ENCODE results near the gene SASH3.

SASH3 gene

GRCh38 chrX:129818123-129818522 is 38.4 kb downstream of the SASH3 start (continued):
- no peak for TF ChIP-seq TSHZ2 (CRISPR knock-in tag; IDR thresholded peaks at IDR 0.05)
- no peak for TF ChIP-seq POU6F1 (CRISPR knock-in tag; IDR thresholded peaks at IDR 0.05; ENCODE audit: borderline replicate concordance, low read depth)

GRCh38 chrX:129823115-129823514 is 43.4 kb downstream of the SASH3 start:
- TF ChIP-seq ESRRG (CRISPR knock-in tag; IDR thresholded peaks at IDR 0.05) (no peak), ZC3H10 (CRISPR knock-in tag; IDR thresholded peaks at IDR 0.05) (no peak), ZNF565 (CRISPR knock-in tag; conservative IDR thresholded peaks at IDR 0.05; ENCODE audit: low read depth) (no peak), CSRNP3 (CRISPR knock-in tag; IDR thresholded peaks at IDR 0.05) (no peak), TCF4 (CRISPR knock-in tag; IDR thresholded peaks at IDR 0.05; ENCODE audit: borderline replicate concordance) (no peak), ZNF70 (CRISPR knock-in tag; IDR thresholded peaks at IDR 0.05) (no peak), BACH2 (CRISPR knock-in tag; IDR thresholded peaks at IDR 0.05; ENCODE audit: borderline replicate concordance) (no peak), OSR1 (CRISPR knock-in tag; IDR thresholded peaks at IDR 0.05) (no peak), POU6F1 (CRISPR knock-in tag; IDR thresholded peaks at IDR 0.05; ENCODE audit: borderline replicate concordance, low read depth) (no peak), SNAI2 (CRISPR knock-in tag; IDR thresholded peaks at IDR 0.05) (no peak), ZFP30 (CRISPR knock-in tag; IDR thresholded peaks at IDR 0.05) (no peak)
- peak; percentile 85 for ATAC-seq

GRCh38 chrX:129823522-129823921 is 43.8 kb downstream of the SASH3 start:
- TF ChIP-seq TSHZ2 (CRISPR knock-in tag; IDR thresholded peaks at IDR 0.05) (no peak), ZNF8 (CRISPR knock-in tag; IDR thresholded peaks at IDR 0.05) (no peak), ZNF565 (CRISPR knock-in tag; conservative IDR thresholded peaks at IDR 0.05; ENCODE audit: low read depth) (no peak), RARB (CRISPR knock-in tag; IDR thresholded peaks at IDR 0.05) (no peak), ARNTL (CRISPR knock-in tag; IDR thresholded peaks at IDR 0.05; ENCODE audit: borderline replicate concordance, low read depth) (no peak), OSR1 (CRISPR knock-in tag; IDR thresholded peaks at IDR 0.05) (no peak), SNAI2 (CRISPR knock-in tag; IDR thresholded peaks at IDR 0.05) (no peak), BACH2 (CRISPR knock-in tag; IDR thresholded peaks at IDR 0.05; ENCODE audit: borderline replicate concordance) (no peak), CSDC2 (CRISPR knock-in tag; IDR thresholded peaks at IDR 0.05) (no peak), POU6F1 (CRISPR knock-in tag; IDR thresholded peaks at IDR 0.05; ENCODE audit: borderline replicate concordance, low read depth) (no peak)
- no peak for ATAC-seq
